GM18499 (cell line): ENCODE data around the gene SASS6.
A peak's percentile ranks its signal among the peaks of the same experiment; 100 is the strongest.

Experiments
- ATAC-seq: cut with Tn5 transposase; IDR thresholded peaks from one replicate; pipeline ENCODE4 v1.9.1; 2021; ENCODE audit warnings: moderate number of reproducible peaks; ENCODE audit not compliant: insufficient read depth, unreplicated experiment

The SASS6 gene

GRCh38 chr1:100109554-100110066 lies 23.1 kb downstream of the SASS6 start:
- no peak for ATAC-seq

GRCh38 chr1:100107696-100108095 lies 25.0 kb downstream of the SASS6 start:
- ATAC-seq = no peak

GRCh38 chr1:100101564-100101963 lies 31.2 kb downstream of the SASS6 start:
- ATAC-seq = no peak

- ATAC-seq = no peak
Measured at GRCh38 chr1:100100202-100100601, 32.5 kb downstream of the SASS6 start.

GRCh38 chr1:100090471-100090870 lies 42.3 kb downstream of the SASS6 start:
- ATAC-seq = no peak

GRCh38 chr1:100089082-100089481 lies 43.6 kb downstream of the SASS6 start:
- ATAC-seq = no peak

GRCh38 chr1:100087396-100087795 lies 45.3 kb downstream of the SASS6 start:
- no peak for ATAC-seq

GRCh38 chr1:100080331-100080730 lies 52.4 kb downstream of the SASS6 start:
- ATAC-seq = no peak

- no peak for ATAC-seq
Measured at GRCh38 chr1:100077531-100077930, 55.2 kb downstream of the SASS6 start.

GRCh38 chr1:100076744-100077143 lies 56.0 kb downstream of the SASS6 start:
- peak; percentile 69 for ATAC-seq

GRCh38 chr1:100076319-100076718 lies 56.4 kb downstream of the SASS6 start:
- no peak for ATAC-seq

GRCh38 chr1:100075773-100076172 lies 57.0 kb downstream of the SASS6 start:
- ATAC-seq = peak; percentile 47

GRCh38 chr1:100074604-100075395 lies 57.9 kb downstream of the SASS6 start:
- ATAC-seq = no peak

GRCh38 chr1:100073531-100073930 lies 59.2 kb downstream of the SASS6 start:
- ATAC-seq = no peak

- no peak for ATAC-seq
Measured at GRCh38 chr1:100070201-100070939, 62.4 kb downstream of the SASS6 start.

- no peak for ATAC-seq
Measured at GRCh38 chr1:100065969-100066227, 66.8 kb downstream of the SASS6 start.

- ATAC-seq = no peak
Measured at GRCh38 chr1:100065183-100065968, 67.4 kb downstream of the SASS6 start.

GRCh38 chr1:100061681-100062080 lies 71.0 kb downstream of the SASS6 start:
- ATAC-seq = no peak

- ATAC-seq = no peak
Measured at GRCh38 chr1:100053727-100054126, 79.0 kb downstream of the SASS6 start.

GRCh38 chr1:100053119-100053518 lies 79.6 kb downstream of the SASS6 start:
- no peak for ATAC-seq

- ATAC-seq = no peak
Measured at GRCh38 chr1:100051893-100052292, 80.8 kb downstream of the SASS6 start.
